NOMO-1 treated with dmso at 0.1 percent for 144 hours (cell line): ENCODE results near the gene HAPLN3.

Experiments used
- DNase-seq: peaks from one replicate; lab custom pipeline; 2025; ENCODE audit not compliant: unreplicated experiment; lab: John Stamatoyannopoulos, UW

HAPLN3 gene

DNA sequence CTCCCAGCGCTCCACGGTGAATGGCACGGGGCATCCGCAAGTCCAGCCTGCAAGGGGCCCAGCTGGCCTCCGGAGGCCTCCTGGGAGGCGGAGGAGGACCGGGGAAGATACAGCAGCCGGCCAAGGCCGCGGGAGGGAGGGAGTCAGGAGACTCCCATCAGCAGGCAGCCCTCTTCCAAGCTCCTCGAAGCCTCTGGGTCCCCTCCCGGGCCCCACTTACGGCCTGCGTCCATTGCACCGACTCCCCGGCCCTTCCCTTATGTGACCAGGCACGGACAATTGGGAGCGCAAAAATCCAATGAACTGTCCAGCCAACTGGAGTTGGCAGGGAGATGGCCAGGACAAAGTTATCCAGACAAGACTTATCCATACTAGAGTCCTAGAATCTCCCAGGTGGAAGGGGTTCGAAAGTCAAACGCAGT, 17.2 kb upstream of the HAPLN3 start:
- DNase-seq = no peak

DNA sequence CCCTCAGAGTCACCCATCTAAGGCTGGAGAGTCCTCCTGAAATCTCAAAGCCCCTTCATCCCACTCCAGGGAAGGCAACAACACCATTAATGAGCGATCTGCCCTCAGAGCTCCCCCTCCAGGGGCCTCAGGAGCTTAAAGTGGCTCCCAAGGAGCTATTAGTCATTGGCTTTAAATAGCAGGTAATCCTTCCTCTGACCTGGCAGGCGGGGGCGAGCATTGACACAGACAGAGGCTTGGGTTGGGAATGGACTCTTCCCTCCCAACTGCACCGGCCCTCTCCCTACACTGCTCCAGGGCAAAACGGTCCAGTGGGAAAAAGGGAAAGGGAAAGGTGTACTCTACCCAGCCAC, 16.4 kb upstream of the HAPLN3 start:
- DNase-seq = no peak

DNA sequence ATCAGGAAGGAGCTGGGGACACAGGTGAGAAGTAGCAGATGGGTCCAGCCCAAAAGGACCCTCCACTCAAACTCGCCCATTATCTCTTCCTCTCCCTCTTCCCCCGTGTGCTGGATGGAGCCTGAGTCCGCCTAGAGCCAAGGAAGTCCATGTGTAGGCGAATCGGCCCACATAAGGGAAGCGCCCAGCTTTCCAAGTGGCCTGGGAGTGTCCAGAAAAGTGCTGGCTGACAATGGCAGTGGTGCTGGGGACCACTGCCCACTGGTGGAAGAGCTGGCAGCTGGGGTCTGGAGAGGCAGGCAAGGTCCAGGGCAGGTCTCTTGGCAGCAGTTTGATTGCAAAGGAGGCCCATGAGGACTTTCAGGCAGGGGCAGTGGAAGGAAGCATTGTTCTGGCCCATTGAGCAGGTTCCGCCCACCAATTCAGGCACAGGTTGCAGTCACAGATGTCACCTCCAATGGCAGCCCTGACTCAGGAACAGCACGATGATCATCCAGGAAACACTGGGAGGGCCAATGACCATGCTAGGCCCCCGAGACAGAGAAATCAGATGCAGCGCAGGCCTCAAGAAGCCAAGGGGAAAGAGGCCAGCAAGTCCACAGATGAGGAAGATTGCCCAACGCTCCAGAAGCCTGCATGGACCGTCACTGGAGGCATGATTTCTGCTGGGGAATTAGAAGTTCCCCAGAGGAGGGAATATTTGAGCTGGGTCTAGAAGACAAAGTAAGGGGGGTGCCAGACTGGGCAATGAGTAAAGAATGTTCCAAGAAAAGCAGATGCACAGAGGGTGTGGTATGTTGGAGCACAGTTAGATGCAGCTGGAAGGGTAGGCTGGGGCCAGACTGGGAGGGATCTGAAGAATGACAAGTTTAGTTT, 14.8 kb upstream of the HAPLN3 start:
- DNase-seq = no peak

DNA sequence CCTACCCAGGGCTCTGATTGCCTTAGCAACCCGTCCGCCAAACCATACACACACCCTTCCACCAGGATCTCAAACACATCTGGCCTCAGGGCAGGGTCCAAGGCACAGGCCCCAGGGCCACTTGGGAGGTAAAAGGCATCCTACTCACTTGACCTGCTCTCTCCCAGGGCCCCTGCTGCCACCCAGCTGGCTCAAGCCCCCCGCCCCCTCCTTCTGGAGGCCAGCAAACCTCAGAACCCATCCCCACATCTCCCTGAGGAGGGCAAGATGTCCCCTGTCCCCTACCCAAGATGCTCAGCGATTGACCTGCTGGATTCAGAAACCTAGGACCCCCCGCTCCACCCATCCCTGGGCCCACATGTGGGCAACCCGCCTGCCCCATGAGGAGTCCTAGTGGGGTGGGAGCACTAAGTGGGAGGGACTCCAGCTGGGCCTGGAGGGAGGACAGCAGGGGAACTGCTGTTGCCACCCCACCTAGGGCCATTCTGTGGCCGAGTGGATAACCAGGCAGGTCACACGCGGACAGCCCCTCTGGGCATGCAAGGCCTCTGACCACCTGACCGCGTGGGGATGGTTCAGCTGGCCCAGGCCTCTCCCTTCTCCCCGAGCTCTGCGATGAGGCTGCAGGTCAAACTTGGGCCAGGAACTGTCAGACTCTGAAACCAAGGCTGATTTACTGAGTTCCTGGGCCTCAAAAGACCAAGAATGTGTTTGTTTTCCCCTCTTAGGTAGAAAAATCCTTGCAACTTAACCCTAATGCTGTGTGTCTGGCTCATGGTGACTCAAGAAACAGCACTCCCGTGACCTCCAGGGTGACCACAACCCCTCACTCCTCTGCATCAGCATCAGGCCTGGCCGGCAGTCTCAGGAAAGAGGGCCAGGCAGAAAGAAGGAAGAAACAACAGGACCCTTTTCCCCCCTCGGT, 13.6 kb upstream of the HAPLN3 start:
- DNase-seq = no peak

DNA sequence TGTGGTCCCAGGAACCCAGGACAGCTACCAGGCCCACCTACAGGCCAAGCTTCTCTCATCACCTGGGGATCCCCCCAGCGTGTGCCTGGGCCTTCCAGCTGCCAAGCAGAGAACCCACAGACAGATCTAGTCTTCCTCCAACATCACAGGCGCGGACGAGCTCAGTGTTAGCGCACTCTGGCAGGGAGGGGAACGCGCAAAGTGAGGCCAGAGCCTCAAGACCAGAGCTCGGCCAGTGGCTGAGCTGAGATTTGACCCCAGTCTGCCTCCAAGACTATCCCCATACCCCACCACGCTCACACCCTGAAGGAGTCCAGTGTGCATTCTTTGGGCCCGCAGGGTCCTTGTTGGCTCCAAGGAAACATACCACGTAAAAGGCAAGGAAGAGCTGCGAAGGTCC, 12.8 kb upstream of the HAPLN3 start:
- no peak for DNase-seq

DNA sequence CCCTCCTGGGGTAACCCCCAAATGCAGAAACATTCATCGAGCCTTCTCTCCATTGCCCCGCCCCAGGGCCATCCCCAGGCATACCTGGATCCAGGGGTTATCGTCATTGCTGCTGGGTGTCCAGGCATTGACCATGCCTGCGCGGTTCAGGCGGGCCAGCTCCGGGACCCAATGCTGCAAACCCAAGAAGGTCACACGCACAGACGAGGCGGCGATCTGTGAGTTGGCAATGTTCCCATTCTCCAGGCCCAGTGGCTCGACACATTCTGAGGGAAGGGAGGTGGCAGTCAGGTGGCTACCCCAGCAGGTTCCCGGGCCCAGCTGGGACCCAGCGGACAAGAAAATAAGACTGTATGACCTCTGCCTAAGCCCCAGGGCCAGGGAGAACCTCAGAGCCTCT, 11.8 kb upstream of the HAPLN3 start:
- no peak for DNase-seq

DNA sequence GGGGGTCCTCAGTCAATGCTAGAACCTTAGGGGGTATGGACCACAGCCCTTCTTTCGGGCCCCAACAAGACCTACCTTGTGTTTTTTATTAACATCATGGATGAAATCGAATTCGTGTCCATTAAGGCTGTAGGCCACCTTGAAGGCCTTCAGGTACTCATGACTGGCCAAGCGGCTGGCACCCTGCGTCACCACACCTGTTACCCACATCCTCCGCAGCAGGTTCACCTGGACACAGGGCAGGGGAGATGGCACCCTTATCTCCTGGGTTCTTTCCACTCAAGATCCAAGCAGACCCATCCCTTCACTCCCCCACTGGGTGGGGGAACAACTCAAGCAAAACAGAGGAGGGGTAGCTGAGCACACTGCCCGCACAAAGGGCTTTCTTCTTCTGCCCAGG, 11.2 kb upstream of the HAPLN3 start:
- DNase-seq = no peak

DNA sequence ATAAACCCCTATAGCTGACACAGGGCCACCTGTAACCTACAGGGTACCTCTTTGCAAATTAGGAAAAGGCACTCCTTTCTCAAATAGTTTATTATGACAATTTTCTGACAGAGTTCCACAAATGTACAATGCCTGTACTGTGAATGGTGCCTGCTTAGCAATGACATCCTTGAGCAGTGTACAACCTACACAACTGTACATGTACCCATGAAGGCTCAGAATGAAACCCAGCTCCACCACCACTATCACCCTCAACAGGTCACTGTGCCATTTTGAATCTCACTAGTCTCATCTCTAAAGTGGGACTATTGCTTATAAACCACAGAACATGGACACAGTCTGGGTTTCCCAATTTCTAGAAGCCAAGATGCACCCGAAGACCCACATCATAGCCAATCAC, 10.8 kb upstream of the HAPLN3 start:
- DNase-seq = no peak

DNA sequence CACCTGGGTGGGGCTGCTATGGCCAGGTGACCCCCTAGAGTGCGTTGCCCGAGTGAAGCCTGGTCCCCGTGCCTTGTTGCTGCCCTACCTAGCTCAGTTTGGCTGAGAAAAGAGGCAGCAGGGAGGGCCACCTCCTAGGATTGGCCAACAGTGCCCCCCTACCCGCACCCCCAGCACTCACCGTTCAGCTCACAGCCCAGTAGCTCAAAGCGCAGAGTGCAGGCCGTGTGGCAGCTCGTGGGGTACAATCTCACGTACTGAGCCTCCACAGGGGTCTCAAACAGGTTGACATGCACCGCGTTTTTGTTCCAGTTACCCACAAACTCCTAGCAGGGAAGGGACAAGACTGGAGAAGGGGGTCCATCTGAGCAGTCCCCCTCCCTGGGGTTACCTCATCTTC, 10.2 kb upstream of the HAPLN3 start:
- DNase-seq = no peak

DNA sequence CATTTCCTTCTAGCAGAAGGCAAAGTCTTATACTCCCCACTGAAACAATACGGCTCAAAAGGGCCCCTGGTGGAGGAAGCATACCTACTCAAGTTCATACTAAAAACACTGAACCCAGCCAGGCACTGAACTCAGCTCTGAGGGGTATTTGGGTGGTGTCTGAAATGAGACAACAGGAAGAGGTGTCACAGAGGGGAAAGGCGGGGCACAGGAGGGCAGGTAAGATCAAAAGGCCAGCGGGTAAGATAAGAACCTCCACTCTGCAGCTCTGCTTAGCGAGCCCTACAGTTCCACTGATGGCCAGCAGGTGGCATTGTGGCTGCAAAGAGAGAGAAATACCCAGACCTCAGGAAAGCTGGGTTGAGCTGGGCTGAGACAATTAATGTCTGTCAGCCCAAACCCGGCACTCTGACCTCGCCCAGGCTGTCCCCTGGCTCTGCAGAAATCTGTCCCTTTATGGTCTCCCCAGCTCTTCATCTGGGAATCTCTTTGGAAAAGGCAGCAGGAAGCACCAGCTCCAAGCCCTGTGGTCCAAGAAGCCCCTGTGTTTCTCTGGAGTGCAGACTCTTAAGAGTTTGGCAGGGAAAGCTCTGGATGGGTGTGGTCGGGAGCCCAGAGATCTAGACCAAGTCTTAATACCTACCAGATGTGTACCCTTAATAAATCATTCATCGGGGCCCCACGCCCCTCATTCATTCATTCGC, 9.4 kb upstream of the HAPLN3 start:
- DNase-seq = no peak

DNA sequence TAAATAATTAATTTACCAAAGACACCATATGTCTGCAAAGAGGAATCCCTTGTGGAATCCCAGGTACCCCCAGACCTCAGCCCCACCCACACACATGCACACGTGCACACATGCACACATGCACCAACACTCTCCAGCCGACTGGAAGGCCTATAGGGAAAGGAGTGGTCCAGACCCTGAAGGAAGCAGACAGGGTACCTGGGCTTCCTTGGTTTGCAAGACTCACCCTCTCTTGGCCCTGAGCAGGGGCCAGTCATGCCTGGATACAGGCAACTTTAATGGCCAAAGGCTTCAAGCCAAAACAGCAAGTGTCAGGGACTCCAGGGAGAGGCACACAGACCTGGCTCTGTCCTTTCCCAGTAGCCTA, 8.9 kb upstream of the HAPLN3 start:
- no peak for DNase-seq

DNA sequence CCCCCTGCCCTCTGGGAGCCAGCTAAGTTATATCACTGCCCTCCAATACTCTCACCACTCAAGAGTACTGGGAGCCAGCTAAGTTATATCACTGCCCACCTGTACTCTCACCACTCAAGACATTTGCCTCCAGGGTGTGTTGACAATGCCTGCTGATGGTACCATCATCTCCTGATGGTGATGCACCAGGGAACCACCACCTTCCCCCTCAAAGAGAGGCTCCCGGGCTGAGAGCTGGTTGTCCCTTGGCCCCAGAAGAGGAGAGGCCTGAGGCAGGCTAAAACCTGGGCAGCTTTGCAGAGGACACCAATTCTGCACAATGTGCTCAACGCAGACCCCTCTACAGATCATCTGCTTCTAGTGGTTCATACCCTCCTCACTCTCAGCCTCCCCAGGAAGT, 7.5 kb upstream of the HAPLN3 start:
- no peak for DNase-seq

DNA sequence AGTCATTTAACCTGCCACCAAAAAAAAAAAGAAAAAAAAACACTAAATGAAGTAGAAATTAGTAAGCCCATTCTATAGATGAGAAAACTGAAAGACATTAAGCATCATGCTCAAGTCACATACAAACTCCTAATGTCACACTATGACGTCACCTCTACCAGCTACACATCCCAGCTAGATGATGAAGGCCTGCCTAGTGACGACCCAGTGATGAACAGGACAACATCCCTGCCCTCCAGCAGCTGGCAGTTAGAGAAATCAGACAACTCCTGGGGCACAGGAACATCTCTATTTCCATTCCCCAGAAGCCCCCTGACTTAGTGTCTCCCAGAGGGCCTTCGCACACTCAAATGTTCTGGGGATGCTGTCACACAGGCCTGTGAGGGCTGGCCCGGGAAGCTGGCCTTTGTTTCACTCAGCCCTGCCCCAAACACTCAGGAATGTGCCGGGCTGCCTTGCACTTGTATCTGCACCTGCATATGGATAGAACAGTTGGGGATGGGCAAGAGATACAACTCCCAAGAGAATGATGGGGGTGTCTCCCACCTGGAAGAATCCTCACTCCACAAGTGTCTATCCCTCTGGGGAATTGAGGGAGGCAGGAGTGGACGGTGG, 7.0 kb upstream of the HAPLN3 start:
- no peak for DNase-seq

DNA sequence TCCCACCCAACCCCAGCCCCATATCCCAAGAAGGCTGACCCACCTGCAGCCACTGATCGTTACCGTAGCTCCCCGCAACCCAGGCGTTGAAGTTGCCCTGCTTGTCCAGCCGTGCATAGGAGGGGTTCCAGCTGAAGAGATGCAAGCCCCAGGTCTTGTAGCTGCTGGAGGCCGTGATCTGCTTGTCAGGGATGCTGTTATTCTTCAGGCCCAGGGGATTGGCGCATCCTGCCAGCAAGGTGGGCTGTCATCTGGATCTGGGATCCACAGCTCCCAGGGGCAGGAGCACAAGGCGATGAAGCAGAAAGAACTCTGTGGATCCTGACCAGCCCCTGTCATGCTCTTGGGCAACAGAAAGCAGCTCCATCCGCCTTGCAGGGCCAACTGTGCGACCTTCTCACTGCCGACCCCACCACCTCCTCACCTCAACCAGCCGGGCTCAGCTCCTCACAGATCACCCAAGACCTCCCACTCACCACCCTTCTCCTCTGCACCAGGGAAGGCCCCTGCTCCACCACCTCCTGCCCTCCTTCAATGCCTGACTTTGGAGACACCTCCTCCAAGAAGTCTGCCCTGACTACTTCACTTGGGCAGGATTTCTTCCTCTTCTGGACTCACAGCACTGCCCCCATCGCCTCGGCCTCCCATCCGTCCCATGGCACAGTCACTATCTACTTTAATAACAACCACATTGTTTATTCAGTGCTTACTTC, 6.3 kb upstream of the HAPLN3 start:
- no peak for DNase-seq

DNA sequence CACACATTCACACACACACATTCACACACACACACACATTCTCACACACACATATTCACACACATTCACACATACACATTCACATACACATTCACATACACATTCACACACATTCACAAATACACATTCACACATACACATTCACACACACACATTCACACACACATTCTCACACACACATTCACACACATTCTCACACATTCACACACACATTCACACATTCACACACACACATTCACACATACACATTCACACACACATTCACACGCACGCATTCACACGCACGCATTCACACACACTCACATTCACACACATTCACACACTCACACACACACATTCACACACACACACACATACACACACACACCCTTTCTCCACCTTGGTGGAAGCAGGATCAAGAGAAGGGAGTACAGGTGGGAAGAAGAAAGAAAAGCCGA, 5.7 kb upstream of the HAPLN3 start:
- no peak for DNase-seq

DNA sequence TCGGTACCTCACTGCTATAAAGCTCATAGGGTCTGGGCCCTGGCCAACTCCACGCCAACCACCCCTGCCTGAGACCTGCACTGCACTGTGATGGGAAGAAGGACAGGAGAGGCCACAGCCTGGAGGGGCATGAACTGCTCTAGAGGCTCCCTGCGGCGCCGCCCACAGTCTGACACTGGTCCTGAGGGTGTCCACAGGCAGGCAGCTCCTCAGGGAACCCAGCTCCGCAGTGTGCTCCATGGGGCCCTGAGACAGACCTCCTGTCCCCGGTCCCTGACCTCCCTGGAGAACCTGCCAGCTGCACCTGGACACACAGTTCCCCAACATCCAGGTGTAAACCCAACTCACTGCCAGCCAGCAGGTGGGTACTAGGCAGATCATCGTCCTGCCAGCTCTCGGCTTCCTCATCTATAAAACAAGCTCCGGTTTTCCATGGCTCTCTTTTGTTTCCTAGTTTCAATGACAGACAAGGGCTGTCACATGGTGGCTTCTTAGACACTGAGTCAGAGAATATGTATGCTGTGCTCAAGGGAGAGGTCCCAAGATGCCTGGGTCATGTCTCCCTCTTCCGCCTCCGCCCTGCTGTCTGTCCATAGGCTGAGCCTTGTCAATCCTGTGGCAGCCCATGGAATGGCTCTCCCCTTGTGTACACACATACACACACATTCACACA, 5.1 kb upstream of the HAPLN3 start:
- DNase-seq = no peak

DNA sequence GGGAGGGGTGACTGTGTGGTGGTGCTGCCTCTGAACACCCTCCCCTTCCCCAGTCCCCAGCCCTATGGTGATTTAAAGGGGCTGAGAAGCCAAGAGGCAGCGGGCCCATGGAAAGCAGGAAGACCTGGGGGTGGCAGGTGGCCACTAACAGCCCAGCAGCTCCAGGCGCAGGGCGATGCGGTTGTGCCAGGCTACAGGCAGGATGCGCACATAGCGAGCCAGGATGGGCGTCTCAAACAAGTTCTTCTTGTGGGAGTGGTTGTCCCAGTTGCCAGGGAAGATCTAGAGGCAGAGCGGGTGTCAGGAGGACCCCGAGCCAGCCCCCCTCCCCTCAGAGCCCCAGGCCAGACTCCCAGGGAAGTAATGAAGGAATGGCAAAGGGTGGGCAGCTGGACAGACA, 3.9 kb upstream of the HAPLN3 start:
- DNase-seq = no peak

DNA sequence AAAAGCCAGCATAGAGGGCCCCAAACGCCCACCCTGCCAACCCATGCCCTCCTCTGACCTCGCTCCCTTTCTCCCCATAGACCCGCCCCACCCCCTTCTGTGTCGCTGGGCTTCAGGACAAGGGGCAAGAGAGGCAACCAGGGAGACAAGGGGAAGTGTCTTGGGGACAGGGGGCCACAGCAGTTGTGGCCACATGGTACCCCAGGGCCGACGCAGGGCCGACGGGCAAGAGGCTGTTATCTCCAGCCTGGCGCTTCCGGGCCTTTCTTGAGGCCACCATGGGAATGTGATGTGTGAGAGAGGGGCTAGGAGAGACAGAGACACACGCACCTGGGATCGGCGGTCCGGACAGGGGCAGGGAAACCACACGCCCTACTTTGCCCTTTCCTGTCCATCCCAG, 3.4 kb upstream of the HAPLN3 start:
- DNase-seq = no peak

DNA sequence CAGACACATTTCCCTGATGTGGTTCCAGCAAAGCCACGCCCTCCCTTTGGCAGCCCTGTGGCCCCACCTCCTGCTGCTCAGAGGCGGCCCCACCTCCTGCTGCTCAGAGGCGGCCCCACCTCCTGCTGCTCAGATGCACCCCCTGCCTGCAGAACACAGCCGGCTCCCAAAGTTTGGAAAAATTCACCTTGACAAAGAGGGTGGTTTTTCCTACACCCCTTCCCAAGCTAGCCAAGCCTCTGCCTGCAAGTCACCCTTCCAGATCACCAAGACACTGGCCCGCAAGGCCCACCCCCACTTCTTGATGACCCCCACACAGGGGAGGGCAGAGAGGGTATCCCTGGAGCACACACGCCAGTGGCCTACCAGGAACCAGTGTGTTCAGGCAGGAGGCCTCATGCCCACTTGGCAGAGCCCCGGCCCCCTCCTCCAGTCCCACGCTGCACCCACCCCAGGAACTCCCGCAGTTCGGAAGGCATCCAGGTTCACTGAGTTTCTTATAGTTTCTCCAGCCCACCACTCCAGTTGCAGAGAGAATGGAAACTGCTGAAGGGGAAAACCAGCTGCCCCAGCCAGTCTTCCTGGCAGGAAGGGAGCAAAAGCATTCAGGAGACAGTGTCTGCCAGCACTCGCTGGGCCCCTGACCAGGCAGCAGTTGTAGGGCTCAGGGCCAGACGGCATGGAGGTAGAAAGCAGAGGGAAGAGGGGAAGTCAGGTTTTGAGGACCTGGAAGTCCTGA, 2.3 kb upstream of the HAPLN3 start:
- peak; percentile 40 for DNase-seq

DNA sequence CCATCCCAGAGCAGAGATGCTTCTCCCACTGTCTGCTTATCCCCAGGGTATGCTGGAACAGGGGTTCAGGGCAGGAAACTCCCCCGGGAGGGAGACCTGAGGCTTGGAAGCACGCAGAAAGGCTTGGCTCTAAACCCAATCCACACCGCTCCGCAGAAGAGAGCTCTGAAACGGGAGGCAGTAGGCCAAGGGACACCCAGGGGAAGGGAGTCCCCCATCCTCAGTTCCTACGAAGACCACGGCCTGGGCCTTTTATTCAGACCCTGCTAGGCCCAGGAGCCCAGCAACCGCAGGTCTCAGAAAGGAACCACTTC, 1.8 kb upstream of the HAPLN3 start:
- DNase-seq = no peak
